Epidermal melanocyte (primary cell): ENCODE results near the gene NT5M.

ENCODE experiments used
- DNase-seq: peaks from one replicate; pipeline ENCODE4 v3.0.0; 2011; ENCODE audit warnings: low spot score; ENCODE audit not compliant: insufficient read length

Gene NT5M

DNA sequence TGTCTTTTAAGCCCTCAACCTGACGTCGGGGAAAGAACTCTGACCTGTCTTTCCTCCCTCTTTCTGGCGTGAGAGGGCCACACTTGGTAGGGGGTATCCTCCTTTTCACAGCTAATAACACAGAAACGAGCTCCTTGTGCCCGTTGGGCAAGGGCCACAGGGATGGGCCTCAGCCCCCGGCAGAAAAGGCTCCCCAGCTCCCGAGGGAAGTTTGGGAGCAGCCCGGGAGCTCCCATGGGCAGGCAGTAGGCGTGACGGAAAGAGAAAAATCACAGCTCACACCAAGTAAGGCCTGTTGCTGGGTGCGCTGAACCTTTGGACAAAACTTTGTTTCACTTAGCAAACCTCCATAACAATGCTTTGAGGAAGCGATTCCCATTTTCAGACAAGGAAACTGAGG lies 90.8 kb downstream of the NT5M start:
- DNase-seq: no peak

DNA sequence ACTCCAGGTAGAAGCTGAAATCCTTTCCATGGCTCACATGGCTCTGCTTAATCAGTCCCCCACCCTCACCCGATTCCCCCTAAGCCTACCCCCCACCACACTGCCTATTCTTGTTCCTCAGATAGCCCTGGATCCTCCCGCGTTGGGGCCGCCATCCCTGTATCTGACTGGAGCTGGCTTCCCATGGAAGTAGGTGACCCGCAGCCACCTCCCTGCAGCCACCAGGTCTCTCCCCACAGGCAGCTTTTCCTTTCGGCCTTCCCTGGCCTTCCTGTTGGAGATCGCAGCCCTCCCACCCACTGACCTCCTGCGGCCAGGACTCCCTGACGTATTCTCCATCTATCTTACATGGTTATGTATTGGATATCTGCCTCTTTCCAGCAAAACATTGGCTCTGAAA lies 91.3 kb downstream of the NT5M start:
- no peak for DNase-seq

GRCh38 chr17:17395246-17395802 lies 92.2 kb downstream of the NT5M start:
- no peak for DNase-seq

GRCh38 chr17:17395885-17396284 lies 92.7 kb downstream of the NT5M start:
- no peak for DNase-seq
